Liver (tissue), 3 donors: ENCODE results near the gene LSM10.

ENCODE experiments used
- CTCF ChIP-seq: fragments of 150-350 bp; IDR thresholded peaks from 2 replicates; pipeline ENCODE4 v1.5.1; 2017; ENCODE audit warnings: improper control_type of control experiment, low read depth, low read length; ENCODE audit not compliant: missing input control
- EGR1 ChIP-seq, 2 donors: IDR thresholded peaks; 2 replicates each; pipeline ENCODE4 v1.6.1; 2016 to 2018; ENCODE audit warnings: antibody characterized with exemption in 2 of 2, low read depth in 2 of 2
- FOXA2 ChIP-seq: IDR thresholded peaks from 2 replicates; pipeline ENCODE4 v1.6.1; 2016; ENCODE audit warnings: antibody characterized with exemption
- REST ChIP-seq: IDR thresholded peaks from 2 replicates; pipeline ENCODE4 v1.6.1; 2016; ENCODE audit warnings: antibody characterized with exemption, mild to moderate bottlenecking
- donor health status: healthy.
- donor health status: healthy.

GRCh38 chr1:36390411-36390810, 7.3 kb downstream of the LSM10 start:
- no peak for TF ChIP-seq CTCF
- TF ChIP-seq REST = no peak
- no peak for TF ChIP-seq FOXA2
- no peak for TF ChIP-seq EGR1 (IDR thresholded peaks at IDR 0.05; ENCODE audit: low read depth in 2 of 2)
